MM.1S (cell line): ENCODE results near the gene ORAI3.

ENCODE experiments used
- DNase-seq: peaks from one replicate; pipeline ENCODE4 v3.0.0-alpha.2; 2015
- H2AFZ ChIP-seq: fragments of 300-600 bp; sonication (generic); 2 replicates; pipeline ENCODE4 v1.6.0; 2016; ENCODE audit warnings: antibody characterized with exemption, low read length
- H3F3A ChIP-seq: fragments of 300-600 bp; sonication (generic); 2 replicates; pipeline ENCODE4 v1.6.1; 2016; ENCODE audit warnings: mild to moderate bottlenecking, antibody characterized with exemption, low read length, moderate library complexity, mixed read lengths; ENCODE audit not compliant: insufficient read depth
- H3K27ac ChIP-seq: fragments of 300-600 bp; sonication (generic); 2 replicates; pipeline ENCODE4 v1.5.1; 2016; ENCODE audit warnings: mild to moderate bottlenecking, low read length
- H3K27me3 ChIP-seq: fragments of 300-600 bp; sonication (generic); replicated peaks from 2 replicates; pipeline ENCODE4 v1.6.0; 2016; ENCODE audit warnings: low read length; ENCODE audit not compliant: insufficient read depth
- H3K36me3 ChIP-seq: fragments of 300-600 bp; sonication (generic); replicated peaks from 2 replicates; pipeline ENCODE4 v1.6.1; 2016; ENCODE audit warnings: mild to moderate bottlenecking, low read length, mixed read lengths; ENCODE audit not compliant: insufficient read depth
- H3K4me1 ChIP-seq: fragments of 300-600 bp; sonication (generic); 2 replicates; pipeline ENCODE4 v1.6.1; 2016; ENCODE audit warnings: low read length, mixed read lengths
- H3K4me2 ChIP-seq: fragments of 300-600 bp; sonication (generic); 2 replicates; pipeline ENCODE4 v1.6.0; 2016; ENCODE audit warnings: low read depth, low read length
- H3K4me3 ChIP-seq: fragments of 300-600 bp; sonication (generic); 2 replicates; pipeline ENCODE4 v1.5.1; 2016; ENCODE audit warnings: low read length, mixed read lengths
- H3K79me2 ChIP-seq: fragments of 300-600 bp; sonication (generic); 2 replicates; pipeline ENCODE4 v1.6.1; 2016; ENCODE audit warnings: mixed run types, low read length, mixed read lengths
- H3K9ac ChIP-seq: fragments of 300-600 bp; sonication (generic); 2 replicates; pipeline ENCODE4 v1.6.1; 2016; ENCODE audit warnings: low read length, mixed read lengths
- H3K9me2 ChIP-seq: fragments of 300-600 bp; sonication (generic); replicated peaks from 2 replicates; pipeline ENCODE4 v1.6.1; 2016; ENCODE audit warnings: mild to moderate bottlenecking, low read length, mixed read lengths; ENCODE audit not compliant: insufficient read depth
- H3K9me3 ChIP-seq: fragments of 300-600 bp; sonication (generic); replicated peaks from 2 replicates; pipeline ENCODE4 v1.6.1; 2016; ENCODE audit warnings: mild to moderate bottlenecking, low read length, mixed read lengths; ENCODE audit not compliant: insufficient read depth
- H4K20me1 ChIP-seq: fragments of 300-600 bp; sonication (generic); 2 replicates; pipeline ENCODE4 v1.6.1; 2016; ENCODE audit warnings: mild to moderate bottlenecking, low read length, moderate library complexity, mixed read lengths; ENCODE audit not compliant: insufficient read depth
- CTCF ChIP-seq: fragments of 300-600 bp; sonication (generic); IDR thresholded peaks from 2 replicates; pipeline ENCODE4 v1.5.1; 2016; ENCODE audit warnings: antibody characterized with exemption, low read length, mixed read lengths
- EZH2 ChIP-seq: fragments of 300-600 bp; sonication (generic); optimal IDR thresholded peaks from 2 replicates; pipeline ENCODE3; 2017; ENCODE audit warnings: low read depth, mild to moderate bottlenecking, antibody characterized with exemption, low read length, mixed read lengths
- EZH2phosphoT487 ChIP-seq: fragments of 300-600 bp; sonication (generic); IDR thresholded peaks from 2 replicates; pipeline ENCODE4 v1.6.1; 2018; ENCODE audit warnings: antibody characterized with exemption, low read length

ORAI3 gene

DNA sequence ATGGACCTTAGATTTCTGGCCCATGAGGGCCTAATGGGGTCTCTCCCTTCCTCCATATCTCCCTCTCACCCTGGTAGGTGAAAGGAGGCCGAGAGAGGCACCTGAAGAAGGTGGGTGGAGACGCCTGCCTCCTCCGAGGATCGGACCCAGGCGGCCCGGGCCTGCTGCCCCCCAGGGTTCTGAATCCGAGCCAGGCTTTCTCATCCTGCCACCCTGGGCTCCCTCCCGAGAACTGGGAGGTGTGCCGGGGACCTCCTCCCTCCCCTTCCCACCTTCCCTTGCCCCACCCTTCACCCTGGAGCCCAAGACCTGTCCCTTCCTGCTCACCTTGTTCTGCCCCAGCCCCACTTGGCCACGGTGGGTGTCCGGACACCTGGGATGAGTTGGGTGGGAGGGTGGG is 20.5 kb upstream of the ORAI3 start:
- no peaks in the 10 kb centered on the region for H3K4me1 ChIP-seq
- no peak overlapping the region for H2AFZ ChIP-seq
- H4K20me1 ChIP-seq, result no peaks in the 10 kb centered on the region
- H3K9me3 ChIP-seq, result no peaks in the 10 kb centered on the region
- H3K4me2 ChIP-seq, result no peak overlapping the region
- no peak overlapping the region for H3K4me3 ChIP-seq
- H3F3A ChIP-seq, result no peaks in the 10 kb centered on the region
- no peak overlapping the region for H3K9ac ChIP-seq
- no peaks in the 10 kb centered on the region for H3K36me3 ChIP-seq
- no peak for TF ChIP-seq EZH2
- TF ChIP-seq EZH2phosphoT487, result no peak
- TF ChIP-seq CTCF, result no peak
- DNase-seq, result no peak
- no peaks in the 10 kb centered on the region for H3K79me2 ChIP-seq
- H3K27me3 ChIP-seq, result no peaks in the 10 kb centered on the region
- no peak overlapping the region for H3K27ac ChIP-seq
- no peaks in the 10 kb centered on the region for H3K9me2 ChIP-seq

DNA sequence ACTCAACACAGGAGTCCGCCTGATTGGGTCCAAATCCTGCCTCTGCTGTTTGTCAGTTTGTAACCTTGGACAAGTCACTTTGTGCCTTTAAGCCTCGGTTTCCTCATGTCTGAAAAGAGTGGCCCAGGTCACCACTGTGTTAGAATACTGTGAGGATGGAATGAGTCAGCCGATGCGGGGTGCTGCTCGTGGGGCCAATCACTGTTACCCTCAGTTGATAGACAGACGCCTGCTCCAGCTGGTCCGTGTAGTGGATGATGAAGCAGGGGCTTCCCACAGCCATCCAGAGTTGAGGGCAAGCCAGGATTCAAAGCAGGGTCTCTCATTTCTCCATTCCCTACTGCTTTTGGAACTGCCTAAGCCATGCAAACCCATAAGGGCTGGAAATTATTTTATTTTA is 19.7 kb upstream of the ORAI3 start:
- no peaks in the 10 kb centered on the region for H3K27me3 ChIP-seq
- H3K9me2 ChIP-seq, result no peaks in the 10 kb centered on the region
- DNase-seq, result no peak
- H3K27ac ChIP-seq, result no peak overlapping the region
- H3K4me3 ChIP-seq, result no peak overlapping the region
- H3K9ac ChIP-seq, result no peak overlapping the region
- no peaks in the 10 kb centered on the region for H3K79me2 ChIP-seq
- H3K9me3 ChIP-seq, result no peaks in the 10 kb centered on the region
- no peaks in the 10 kb centered on the region for H3F3A ChIP-seq
- TF ChIP-seq CTCF (no peak), EZH2 (no peak), EZH2phosphoT487 (no peak)
- no peaks in the 10 kb centered on the region for H3K4me1 ChIP-seq
- no peaks in the 10 kb centered on the region for H3K36me3 ChIP-seq
- H4K20me1 ChIP-seq, result no peaks in the 10 kb centered on the region
- no peak overlapping the region for H3K4me2 ChIP-seq
- no peak overlapping the region for H2AFZ ChIP-seq

DNA sequence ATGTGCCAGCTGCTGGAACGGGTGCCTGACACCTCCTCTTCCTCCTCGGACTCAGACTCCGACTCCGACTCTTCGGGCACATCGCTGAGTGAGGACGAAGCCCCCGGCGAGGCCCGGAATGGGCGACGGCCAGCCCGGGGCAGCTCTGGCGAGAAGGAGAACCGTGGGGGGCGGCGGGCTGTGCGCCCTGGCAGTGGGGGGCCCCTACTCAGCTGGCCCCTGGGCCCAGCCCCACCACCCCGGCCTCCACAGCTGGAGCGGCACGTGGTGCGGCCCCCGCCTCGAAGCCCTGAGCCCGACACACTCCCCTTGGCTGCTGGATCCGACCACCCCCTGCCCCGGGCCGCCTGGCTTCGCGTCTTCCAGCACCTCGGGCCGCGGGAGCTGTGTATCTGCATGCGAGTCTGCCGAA is 18.7 kb upstream of the ORAI3 start:
- Histone ChIP-seq H3K4me2 (no peak overlapping the region), H3K27me3 (no peaks in the 10 kb centered on the region), H3K4me3 (no peak overlapping the region), H3K9me3 (no peaks in the 10 kb centered on the region), H3K9me2 (no peaks in the 10 kb centered on the region), H2AFZ (no peak overlapping the region), H3K4me1 (no peaks in the 10 kb centered on the region), H3K9ac (no peak overlapping the region), H4K20me1 (no peaks in the 10 kb centered on the region), H3F3A (no peaks in the 10 kb centered on the region), H3K79me2 (no peaks in the 10 kb centered on the region), H3K36me3 (no peaks in the 10 kb centered on the region), H3K27ac (no peak overlapping the region)
- TF ChIP-seq EZH2 (no peak), CTCF (no peak), EZH2phosphoT487 (no peak)
- no peak for DNase-seq
